ENCODE results near the gene ESX1.

Gene ESX1

GRCh38 chrX:104254442-104255115 is at the start of gene ESX1:
ESX1 (minus strand) TSS chrX:104254933; CDS start chrX:104254849, 84 bp downstream.
- peaks cover 51% of the 10 kb centered on the region for H3K27me3 ChIP-seq (ENCODE audit: low read depth)
- peak within 1 kb of the TSS; percentile 12 for H3K4me3 ChIP-seq
- H3K9me3 ChIP-seq = no peaks in the 10 kb centered on the region
- H3K36me3 ChIP-seq (replicated peaks) = no peaks in the 10 kb centered on the region
- no peaks in the 10 kb centered on the region; the same call in 1 of the 2 replicates for H3K4me1 ChIP-seq
- peak; percentile 4 to 44 for DNase-seq (ENCODE audit: low spot score in 2 of 2)
- in situ Hi-C loops (cut with MboI; ENCODE audit: low sequenced_read_pairs) = no loop called here

- Histone ChIP-seq H3K4me3 (no peak overlapping the region), H3K36me3 (replicated peaks) (no peaks in the 10 kb centered on the region), H3K27me3 (ENCODE audit: low read depth) (no peaks in the 10 kb centered on the region; the same call in 1 of the 2 replicates), H3K4me1 (peaks cover 8% of the 10 kb centered on the region; the same call in 1 of the 2 replicates), H3K9me3 (no peaks in the 10 kb centered on the region)
- DNase-seq (ENCODE audit: low spot score in 2 of 2) = no peak
- in situ Hi-C loops (cut with MboI; ENCODE audit: low sequenced_read_pairs) = no loop called here
These were observed 40.9 kb upstream of the ESX1 start for GRCh38 chrX:104295636-104296035.

GRCh38 chrX:104288961-104289360 is 34.2 kb upstream of the ESX1 start:
- Histone ChIP-seq H3K9me3 (no peaks in the 10 kb centered on the region), H3K27me3 (ENCODE audit: low read depth) (no peaks in the 10 kb centered on the region), H3K4me3 (no peak overlapping the region), H3K36me3 (replicated peaks) (no peaks in the 10 kb centered on the region), H3K4me1 (peaks cover 30% of the 10 kb centered on the region)
- in situ Hi-C loops (cut with MboI; ENCODE audit: low sequenced_read_pairs) = no loop called here
- no peak for DNase-seq (ENCODE audit: low spot score in 2 of 2)

- H3K27me3 ChIP-seq (ENCODE audit: low read depth) = no peaks in the 10 kb centered on the region
- no peaks in the 10 kb centered on the region for H3K9me3 ChIP-seq
- H3K36me3 ChIP-seq (replicated peaks) = no peaks in the 10 kb centered on the region
- H3K4me1 ChIP-seq = peaks cover 30% of the 10 kb centered on the region
- in situ Hi-C loops (cut with MboI; ENCODE audit: low sequenced_read_pairs) = no loop called here
- DNase-seq (ENCODE audit: low spot score in 2 of 2) = peak; percentile 58 to 70
- no peak overlapping the region for H3K4me3 ChIP-seq
These were observed 33.5 kb upstream of the ESX1 start for GRCh38 chrX:104288269-104288668.

- in situ Hi-C loops (cut with MboI; ENCODE audit: low sequenced_read_pairs) = no loop called here
- H3K4me3 ChIP-seq = no peak overlapping the region
- H3K4me1 ChIP-seq = peaks cover 28% of the 10 kb centered on the region
- H3K36me3 ChIP-seq (replicated peaks) = no peaks in the 10 kb centered on the region
- no peak for DNase-seq (ENCODE audit: low spot score in 2 of 2)
- H3K9me3 ChIP-seq = no peaks in the 10 kb centered on the region
- no peaks in the 10 kb centered on the region for H3K27me3 ChIP-seq (ENCODE audit: low read depth)
These were observed 30.5 kb upstream of the ESX1 start for GRCh38 chrX:104285201-104285600.

- DNase-seq (ENCODE audit: low spot score in 2 of 2) = no peak
- in situ Hi-C loops (cut with MboI; ENCODE audit: low sequenced_read_pairs) = no loop called here
- no peak overlapping the region for H3K4me3 ChIP-seq
- no peaks in the 10 kb centered on the region for H3K36me3 ChIP-seq (replicated peaks)
- H3K4me1 ChIP-seq = peaks cover 22% of the 10 kb centered on the region
- no peaks in the 10 kb centered on the region for H3K9me3 ChIP-seq
- no peaks in the 10 kb centered on the region for H3K27me3 ChIP-seq (ENCODE audit: low read depth)
These were observed 29.8 kb upstream of the ESX1 start for GRCh38 chrX:104284507-104284906.

- H3K4me1 ChIP-seq = no peaks in the 10 kb centered on the region; the same call in 1 of the 2 replicates
- in situ Hi-C loops (cut with MboI; ENCODE audit: low sequenced_read_pairs) = no loop called here
- no peaks in the 10 kb centered on the region for H3K9me3 ChIP-seq
- no peak for DNase-seq (ENCODE audit: low spot score in 2 of 2)
- H3K4me3 ChIP-seq = no peak overlapping the region
- no peaks in the 10 kb centered on the region; the same call in 1 of the 2 replicates for H3K27me3 ChIP-seq (ENCODE audit: low read depth)
- H3K36me3 ChIP-seq (replicated peaks) = no peaks in the 10 kb centered on the region
These were observed 27.5 kb upstream of the ESX1 start for GRCh38 chrX:104282166-104282725.

GRCh38 chrX:104281564-104281963 is 26.8 kb upstream of the ESX1 start:
- no peaks in the 10 kb centered on the region for H3K4me1 ChIP-seq
- no peak for DNase-seq (ENCODE audit: low spot score in 2 of 2)
- no peaks in the 10 kb centered on the region for H3K9me3 ChIP-seq
- H3K27me3 ChIP-seq (ENCODE audit: low read depth) = no peaks in the 10 kb centered on the region; the same call in 1 of the 2 replicates
- no peak overlapping the region for H3K4me3 ChIP-seq
- in situ Hi-C loops (cut with MboI; ENCODE audit: low sequenced_read_pairs) = no loop called here
- no peaks in the 10 kb centered on the region for H3K36me3 ChIP-seq (replicated peaks)

GRCh38 chrX:104280609-104281008 is 25.9 kb upstream of the ESX1 start:
- DNase-seq (ENCODE audit: low spot score in 2 of 2) = no peak
- H3K4me1 ChIP-seq = no peaks in the 10 kb centered on the region
- H3K4me3 ChIP-seq = no peak overlapping the region
- H3K27me3 ChIP-seq (ENCODE audit: low read depth) = no peaks in the 10 kb centered on the region; the same call in 1 of the 2 replicates
- in situ Hi-C loops (cut with MboI; ENCODE audit: low sequenced_read_pairs) = no loop called here
- H3K36me3 ChIP-seq (replicated peaks) = no peaks in the 10 kb centered on the region
- H3K9me3 ChIP-seq = no peaks in the 10 kb centered on the region

- no peaks in the 10 kb centered on the region for H3K9me3 ChIP-seq
- peaks cover 14% of the 10 kb centered on the region for H3K27me3 ChIP-seq (ENCODE audit: low read depth)
- H3K4me1 ChIP-seq = no peaks in the 10 kb centered on the region
- H3K4me3 ChIP-seq = no peak overlapping the region
- in situ Hi-C loops (cut with MboI; ENCODE audit: low sequenced_read_pairs) = no loop called here
- H3K36me3 ChIP-seq (replicated peaks) = no peaks in the 10 kb centered on the region
- peak; percentile 42 to 74 for DNase-seq (ENCODE audit: low spot score in 2 of 2)
These were observed 16.3 kb upstream of the ESX1 start for GRCh38 chrX:104270916-104271512.

- no peaks in the 10 kb centered on the region for H3K36me3 ChIP-seq (replicated peaks)
- no peak for DNase-seq (ENCODE audit: low spot score in 2 of 2)
- H3K9me3 ChIP-seq = no peaks in the 10 kb centered on the region
- H3K4me3 ChIP-seq = no peak overlapping the region
- no peaks in the 10 kb centered on the region for H3K4me1 ChIP-seq
- in situ Hi-C loops (cut with MboI; ENCODE audit: low sequenced_read_pairs) = no loop called here
- H3K27me3 ChIP-seq (ENCODE audit: low read depth) = peaks cover 15% of the 10 kb centered on the region
These were observed 15.5 kb upstream of the ESX1 start for GRCh38 chrX:104270212-104270611.

GRCh38 chrX:104255465-104255864 is 732 bp upstream of the ESX1 start:
- no peak for DNase-seq (ENCODE audit: low spot score in 2 of 2)
- Histone ChIP-seq H3K9me3 (no peaks in the 10 kb centered on the region), H3K36me3 (replicated peaks) (no peaks in the 10 kb centered on the region), H3K27me3 (ENCODE audit: low read depth) (peaks cover 51% of the 10 kb centered on the region), H3K4me1 (no peaks in the 10 kb centered on the region; the same call in 1 of the 2 replicates), H3K4me3 (no peak overlapping the region)
- in situ Hi-C loops (cut with MboI; ENCODE audit: low sequenced_read_pairs) = no loop called here

GRCh38 chrX:104253567-104254441 is 929 bp downstream of the ESX1 start:
- no peak for DNase-seq (ENCODE audit: low spot score in 2 of 2)
- H3K4me3 ChIP-seq = peak overlapping the region; percentile 12; the same call in 1 of the 2 replicates
- in situ Hi-C loops (cut with MboI; ENCODE audit: low sequenced_read_pairs) = no loop called here

More at GRCh38 chrX:104253567-104254441, 929 bp downstream of the ESX1 start:
- Histone ChIP-seq H3K9me3 (no peaks in the 10 kb centered on the region), H3K4me1 (no peaks in the 10 kb centered on the region; the same call in 1 of the 2 replicates), H3K27me3 (ENCODE audit: low read depth) (peaks cover 51% of the 10 kb centered on the region), H3K36me3 (replicated peaks) (no peaks in the 10 kb centered on the region)

Measured in HAP-1 (cell line).